IPS-18c (cell line): ENCODE results near the gene IRAK1.

Source experiments
- H3K4me3 ChIP-seq: 2 replicates; pipeline ENCODE4 v1.7.0; 2013; ENCODE audit warnings: low read depth, mild to moderate bottlenecking, low read length, moderate library complexity; ENCODE audit not compliant: insufficient read depth
- H3K9me3 ChIP-seq: one replicate; pipeline ENCODE4 v1.6.1; 2013; ENCODE audit warnings: mild to moderate bottlenecking, low read length, moderate library complexity; ENCODE audit not compliant: control insufficient read depth, insufficient read depth

The IRAK1 gene

GRCh38 chrX:153970357-153971123 is 49.2 kb downstream of the IRAK1 start:
- H3K9me3 ChIP-seq = no peaks in the 10 kb centered on the region
- H3K4me3 ChIP-seq = peak overlapping the region; percentile 100

GRCh38 chrX:153969904-153970356 is 49.8 kb downstream of the IRAK1 start:
- Histone ChIP-seq H3K4me3 (peak overlapping the region; percentile 77), H3K9me3 (no peaks in the 10 kb centered on the region)

- Histone ChIP-seq H3K4me3 (peak overlapping the region; percentile 77), H3K9me3 (no peaks in the 10 kb centered on the region)
These were observed 50.4 kb downstream of the IRAK1 start for GRCh38 chrX:153969125-153969903.

GRCh38 chrX:153968754-153969124 is 51.0 kb downstream of the IRAK1 start:
- peak overlapping the region; percentile 77 for H3K4me3 ChIP-seq
- H3K9me3 ChIP-seq = no peaks in the 10 kb centered on the region

GRCh38 chrX:153968255-153968654 is 51.4 kb downstream of the IRAK1 start:
- Histone ChIP-seq H3K9me3 (no peaks in the 10 kb centered on the region), H3K4me3 (peak overlapping the region; percentile 77; the same call in 1 of the 2 replicates)

- Histone ChIP-seq H3K9me3 (no peaks in the 10 kb centered on the region), H3K4me3 (no peak overlapping the region)
These were observed 52.0 kb downstream of the IRAK1 start for GRCh38 chrX:153967536-153968224.

GRCh38 chrX:153966841-153967535 is 52.7 kb downstream of the IRAK1 start:
- no peak overlapping the region for H3K4me3 ChIP-seq

GRCh38 chrX:153966283-153966688 is 53.4 kb downstream of the IRAK1 start:
- Histone ChIP-seq H3K9me3 (no peaks in the 10 kb centered on the region), H3K4me3 (no peak overlapping the region)

More at GRCh38 chrX:153966841-153967535, 52.7 kb downstream of the IRAK1 start:
- no peaks in the 10 kb centered on the region for H3K9me3 ChIP-seq

GRCh38 chrX:153965406-153965805 is 54.3 kb downstream of the IRAK1 start:
- Histone ChIP-seq H3K9me3 (no peaks in the 10 kb centered on the region), H3K4me3 (no peak overlapping the region)

- Histone ChIP-seq H3K9me3 (no peaks in the 10 kb centered on the region), H3K4me3 (no peak overlapping the region)
These were observed 55.6 kb downstream of the IRAK1 start for GRCh38 chrX:153964105-153964504.

GRCh38 chrX:153963546-153963945 is 56.2 kb downstream of the IRAK1 start:
- Histone ChIP-seq H3K9me3 (no peaks in the 10 kb centered on the region), H3K4me3 (no peak overlapping the region)

GRCh38 chrX:153961292-153961691 is 58.4 kb downstream of the IRAK1 start:
- Histone ChIP-seq H3K4me3 (no peak overlapping the region), H3K9me3 (no peaks in the 10 kb centered on the region)

GRCh38 chrX:153960786-153961185 is 58.9 kb downstream of the IRAK1 start:
- H3K9me3 ChIP-seq = peaks cover under 1% of the 10 kb centered on the region
- H3K4me3 ChIP-seq = no peak overlapping the region
